Measurements from ENCODE around the gene PRMT1. TPM values are rescaled to one million over a fixed set of nuclear protein-coding genes. Genes with fewer than 3 reads are reported as not detected.

PRMT1 gene
- total RNA-seq, 2 donors from 2014 or later = 116 to 118 TPM

- Histone ChIP-seq H3K27me3 (replicated peaks; ENCODE audit: insufficient read depth) (no peaks in the 10 kb centered on the region), H3K27ac (no peak overlapping the region), H3K4me3 (no peak overlapping the region), H3K4me1 (ENCODE audit: control insufficient read depth in 1 of 2, low read depth in 2 of 2) (peaks cover 10 to 18% of the 10 kb centered on the region in 2 donors), H3K9me3 (no peaks in the 10 kb centered on the region), H3K36me3 (peaks cover 44% of the 10 kb centered on the region)
- ATAC-seq (ENCODE audit: insufficient number of reproducible peaks, low FRiP score, low read depth) (no peak), DNase-seq (ENCODE audit: low spot score) (no peak)
- TF ChIP-seq, protein P1, sequence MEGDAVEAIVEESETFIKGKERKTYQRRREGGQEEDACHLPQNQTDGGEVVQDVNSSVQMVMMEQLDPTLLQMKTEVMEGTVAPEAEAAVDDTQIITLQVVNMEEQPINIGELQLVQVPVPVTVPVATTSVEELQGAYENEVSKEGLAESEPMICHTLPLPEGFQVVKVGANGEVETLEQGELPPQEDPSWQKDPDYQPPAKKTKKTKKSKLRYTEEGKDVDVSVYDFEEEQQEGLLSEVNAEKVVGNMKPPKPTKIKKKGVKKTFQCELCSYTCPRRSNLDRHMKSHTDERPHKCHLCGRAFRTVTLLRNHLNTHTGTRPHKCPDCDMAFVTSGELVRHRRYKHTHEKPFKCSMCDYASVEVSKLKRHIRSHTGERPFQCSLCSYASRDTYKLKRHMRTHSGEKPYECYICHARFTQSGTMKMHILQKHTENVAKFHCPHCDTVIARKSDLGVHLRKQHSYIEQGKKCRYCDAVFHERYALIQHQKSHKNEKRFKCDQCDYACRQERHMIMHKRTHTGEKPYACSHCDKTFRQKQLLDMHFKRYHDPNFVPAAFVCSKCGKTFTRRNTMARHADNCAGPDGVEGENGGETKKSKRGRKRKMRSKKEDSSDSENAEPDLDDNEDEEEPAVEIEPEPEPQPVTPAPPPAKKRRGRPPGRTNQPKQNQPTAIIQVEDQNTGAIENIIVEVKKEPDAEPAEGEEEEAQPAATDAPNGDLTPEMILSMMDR (IDR thresholded peaks at IDR 0.05) = no peak
These were observed 15.1 kb upstream of the PRMT1 start for GRCh38 chr19:49662011-49662410.

DNA sequence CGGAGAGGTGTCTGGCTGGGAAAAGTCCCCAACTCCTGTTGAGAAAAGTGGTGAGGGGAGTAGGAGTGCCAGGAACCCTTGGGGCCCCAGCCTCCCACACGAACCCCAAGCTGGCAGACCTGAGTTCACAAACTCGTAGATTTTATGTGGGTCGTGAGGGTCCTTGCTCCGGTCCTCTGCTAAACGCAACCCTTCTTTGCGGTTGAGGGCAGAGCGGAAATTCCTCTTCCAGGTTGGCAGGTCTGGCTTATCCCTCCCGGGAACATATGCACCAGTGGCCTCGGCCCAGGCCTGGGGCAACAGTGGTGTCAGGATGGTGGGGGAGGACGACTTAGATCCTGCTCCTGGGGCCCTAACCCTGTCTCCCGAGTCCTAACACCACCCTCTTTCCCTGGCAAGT lies 13.8 kb upstream of the PRMT1 start:
- H3K4me1 ChIP-seq (ENCODE audit: control insufficient read depth in 1 of 2, low read depth in 2 of 2) = peaks cover 10 to 18% of the 10 kb centered on the region in 2 donors
- H3K27ac ChIP-seq = no peak overlapping the region
- ATAC-seq (ENCODE audit: insufficient number of reproducible peaks, low FRiP score, low read depth) (no peak), DNase-seq (ENCODE audit: low spot score) (no peak)
- no peaks in the 10 kb centered on the region for H3K27me3 ChIP-seq (replicated peaks; ENCODE audit: insufficient read depth)
- H3K36me3 ChIP-seq = peaks cover 33% of the 10 kb centered on the region
- no peak overlapping the region for H3K4me3 ChIP-seq
- TF ChIP-seq, protein P1 (IDR thresholded peaks at IDR 0.05) = no peak
- no peaks in the 10 kb centered on the region for H3K9me3 ChIP-seq

- Histone ChIP-seq H3K4me1 (ENCODE audit: control insufficient read depth in 1 of 2, low read depth in 2 of 2) (peaks cover 10 to 18% of the 10 kb centered on the region in 2 donors), H3K27me3 (replicated peaks; ENCODE audit: insufficient read depth) (no peaks in the 10 kb centered on the region), H3K36me3 (peaks cover 23% of the 10 kb centered on the region), H3K27ac (peak overlapping the region; percentile 80 to 93), H3K9me3 (no peaks in the 10 kb centered on the region), H3K4me3 (peak overlapping the region; percentile 89)
- TF ChIP-seq, protein P1 (IDR thresholded peaks at IDR 0.05) = peak; percentile 47
- ATAC-seq (ENCODE audit: insufficient number of reproducible peaks, low FRiP score, low read depth) = peak; percentile 39
- DNase-seq (ENCODE audit: low spot score) = peak; percentile 53
These were observed 12.7 kb upstream of the PRMT1 start for GRCh38 chr19:49664171-49665035.

GRCh38 chr19:49665036-49665350 lies 12.1 kb upstream of the PRMT1 start:
- Histone ChIP-seq H3K36me3 (peaks cover 20% of the 10 kb centered on the region), H3K27me3 (replicated peaks; ENCODE audit: insufficient read depth) (no peaks in the 10 kb centered on the region), H3K9me3 (no peaks in the 10 kb centered on the region), H3K4me3 (peak overlapping the region; percentile 89), H3K4me1 (ENCODE audit: control insufficient read depth in 1 of 2, low read depth in 2 of 2) (peaks cover 10 to 18% of the 10 kb centered on the region in 2 donors), H3K27ac (peak overlapping the region; percentile 80 to 93)
- TF ChIP-seq, protein P1 (IDR thresholded peaks at IDR 0.05) = no peak
- no peak for ATAC-seq (ENCODE audit: insufficient number of reproducible peaks, low FRiP score, low read depth)
- no peak for DNase-seq (ENCODE audit: low spot score)

- peak within 1 kb of the TSS; percentile 89 for H3K4me3 ChIP-seq
- no peaks in the 10 kb centered on the region for H3K9me3 ChIP-seq
- peak within 1 kb of the TSS; percentile 80 to 93 for H3K27ac ChIP-seq
- ATAC-seq (ENCODE audit: insufficient number of reproducible peaks, low FRiP score, low read depth) (peak; percentile 63), DNase-seq (ENCODE audit: low spot score) (peak; percentile 91)
- TF ChIP-seq, protein P1 (IDR thresholded peaks at IDR 0.05) = no peak
- H3K4me1 ChIP-seq (ENCODE audit: control insufficient read depth in 1 of 2, low read depth in 2 of 2) = peaks cover 10 to 18% of the 10 kb centered on the region in 2 donors
- no peaks in the 10 kb centered on the region for H3K27me3 ChIP-seq (replicated peaks; ENCODE audit: insufficient read depth)
- peaks cover 17% of the 10 kb centered on the region for H3K36me3 ChIP-seq
These were observed 11.5 kb upstream of the PRMT1 start, which contains the start of the genes BCL2L12 and IRF3 for GRCh38 chr19:49665351-49666119. Gene BCL2L12 (plus strand): TSS chr19:49665933. CDS start chr19:49666693, 760 bp downstream. Gene IRF3 (minus strand): TSS chr19:49665857. CDS start chr19:49664838, 1,019 bp downstream.
